GM23338 (cell line): ENCODE data around the gene REG4. TPM values are rescaled to one million over a fixed set of nuclear protein-coding genes. Genes with fewer than 3 reads are reported as not detected.

Experiments
- ATAC-seq: fragments of 200-7000 bp; cut with Tn5 transposase; 3 replicates; pipeline ENCODE4 v1.9.1; 2020
- DNase-seq: peaks from one replicate; pipeline ENCODE4 v3.0.0-alpha.2; 2015; ENCODE audit warnings: low spot score
- H2AFZ ChIP-seq: fragments of 200-600 bp; sonication (generic); 2 replicates; pipeline ENCODE4 v1.8.0; 2016; ENCODE audit warnings: antibody characterized with exemption, mild to moderate bottlenecking, moderate library complexity
- H3F3A ChIP-seq: fragments of 200-600 bp; sonication (generic); replicated peaks from 2 replicates; pipeline ENCODE4 v1.8.0; 2017; ENCODE audit warnings: antibody characterized with exemption, mixed run types, low read depth
- H3K27ac ChIP-seq: fragments of 200-600 bp; sonication (generic); 2 replicates; pipeline ENCODE4 v1.6.1; 2016; ENCODE audit warnings: low read depth
- H3K27me3 ChIP-seq: fragments of 200-600 bp; sonication (generic); 2 replicates; pipeline ENCODE4 v1.8.0; 2016; ENCODE audit warnings: mild to moderate bottlenecking, mixed run types, moderate library complexity; ENCODE audit not compliant: insufficient read depth
- H3K36me3 ChIP-seq: fragments of 200-600 bp; sonication (generic); 2 replicates; pipeline ENCODE4 v1.8.0; 2016; ENCODE audit warnings: mild to moderate bottlenecking; ENCODE audit not compliant: insufficient read depth
- H3K4me1 ChIP-seq: fragments of 200-600 bp; sonication (generic); 2 replicates; pipeline ENCODE4 v1.8.0; 2016; ENCODE audit warnings: mild to moderate bottlenecking, moderate library complexity; ENCODE audit not compliant: insufficient read depth
- H3K4me2 ChIP-seq: fragments of 200-600 bp; sonication (generic); 2 replicates; pipeline ENCODE4 v1.7.1; 2017; ENCODE audit warnings: mixed run types
- H3K4me3 ChIP-seq: fragments of 200-600 bp; sonication (generic); 2 replicates; pipeline ENCODE4 v1.6.1; 2016; ENCODE audit warnings: mixed run types
- H3K79me2 ChIP-seq: fragments of 200-600 bp; sonication (generic); replicated peaks from 2 replicates; pipeline ENCODE4 v1.8.0; 2017; ENCODE audit warnings: mild to moderate bottlenecking; ENCODE audit not compliant: insufficient read depth
- H3K9me2 ChIP-seq: fragments of 200-600 bp; sonication (generic); 2 replicates; pipeline ENCODE4 v1.8.0; 2017; ENCODE audit not compliant: insufficient read depth
- H4K20me1 ChIP-seq: fragments of 200-600 bp; sonication (generic); replicated peaks from 2 replicates; pipeline ENCODE4 v1.8.0; 2017; ENCODE audit warnings: mild to moderate bottlenecking; ENCODE audit not compliant: insufficient read depth
- H3K27ac Mint-ChIP-seq: 2 replicates; pipeline ENCODE4 v1.8.0; 2020; ENCODE audit warnings: inconsistent platforms, mild to moderate bottlenecking, moderate library complexity, mixed read lengths
- H3K27me3 Mint-ChIP-seq: 3 replicates; pipeline ENCODE4 v1.8.0; 2022; ENCODE audit warnings: low read depth, mild to moderate bottlenecking, moderate library complexity, mixed read lengths, inconsistent platforms; ENCODE audit not compliant: insufficient read depth, poor library complexity
- H3K36me3 Mint-ChIP-seq: 3 replicates; pipeline ENCODE4 v1.8.0; 2021; ENCODE audit warnings: low read depth, mild to moderate bottlenecking, inconsistent platforms, moderate library complexity, mixed read lengths
- H3K4me1 Mint-ChIP-seq: 3 replicates; pipeline ENCODE4 v1.8.0; 2020; ENCODE audit warnings: mild to moderate bottlenecking, inconsistent platforms, mixed read lengths
- H3K4me3 Mint-ChIP-seq: 3 replicates; pipeline ENCODE4 v1.8.0; 2021; ENCODE audit warnings: moderate library complexity, mild to moderate bottlenecking, inconsistent platforms, mixed read lengths
- H3K9me3 Mint-ChIP-seq: 3 replicates; pipeline ENCODE4 v1.8.0; 2020; ENCODE audit warnings: moderate library complexity, mild to moderate bottlenecking, inconsistent platforms, mixed read lengths
- EZH2 ChIP-seq: fragments of 200-600 bp; sonication (generic); IDR thresholded peaks from one replicate; pipeline ENCODE4 v1.8.0; 2017; ENCODE audit warnings: antibody characterized with exemption, mild to moderate bottlenecking, low read depth; ENCODE audit not compliant: unreplicated experiment
- JUNB ChIP-seq: IDR thresholded peaks from one replicate; pipeline ENCODE4 v1.6.1; 2016; ENCODE audit warnings: antibody characterized with exemption; ENCODE audit not compliant: unreplicated experiment
- POLR2AphosphoS5 ChIP-seq: IDR thresholded peaks from 2 replicates; pipeline ENCODE4 v1.6.1; 2016; ENCODE audit warnings: antibody characterized with exemption, low read depth
- STAT1 ChIP-seq: IDR thresholded peaks from one replicate; pipeline ENCODE4 v1.6.1; 2016; ENCODE audit warnings: antibody characterized with exemption; ENCODE audit not compliant: unreplicated experiment
- ZNF114 ChIP-seq: fragments of 250-450 bp; sonication (Bioruptor Pico); IDR thresholded peaks from 2 replicates; pipeline ENCODE4 v1.5.0; 2020; ENCODE audit warnings: mild to moderate bottlenecking, moderate library complexity
- ZNF331 ChIP-seq: fragments of 250-450 bp; sonication (Bioruptor Pico); IDR thresholded peaks from 2 replicates; pipeline ENCODE4 v1.5.0; 2020; ENCODE audit warnings: low read depth, mild to moderate bottlenecking, moderate library complexity
- polyA plus RNA-seq: library from polyadenylated mRNA; unstranded; fragments of >200 nt; fragmentation: Nextera tagmentation; extraction: Ambion mirVana; gene quantifications from 2 replicates; pipeline ENCODE4 v1.2.1, GENCODE V29; 2016
- total RNA-seq: library from RNA; depleted of rRNA; stranded (reverse); fragments of >200 nt; shearing (Covaris generic); gene quantifications from 2 replicates; pipeline ENCODE4 v1.2.3, GENCODE V29; 2014; rRNA removed
- TF ChIP-seq, protein P1 (sequence below): IDR thresholded peaks from 2 replicates; pipeline ENCODE4 v1.6.1; 2016; ENCODE audit warnings: antibody characterized with exemption
- TF ChIP-seq, protein P2 (sequence below): fragments of 250-450 bp; sonication (Bioruptor Pico); IDR thresholded peaks from 2 replicates; pipeline ENCODE4 v1.5.0; 2020; ENCODE audit warnings: mild to moderate bottlenecking, moderate library complexity

The REG4 gene
- total and polyA plus RNA-seq, 2 experiments from 2014 or later = not detected

DNA sequence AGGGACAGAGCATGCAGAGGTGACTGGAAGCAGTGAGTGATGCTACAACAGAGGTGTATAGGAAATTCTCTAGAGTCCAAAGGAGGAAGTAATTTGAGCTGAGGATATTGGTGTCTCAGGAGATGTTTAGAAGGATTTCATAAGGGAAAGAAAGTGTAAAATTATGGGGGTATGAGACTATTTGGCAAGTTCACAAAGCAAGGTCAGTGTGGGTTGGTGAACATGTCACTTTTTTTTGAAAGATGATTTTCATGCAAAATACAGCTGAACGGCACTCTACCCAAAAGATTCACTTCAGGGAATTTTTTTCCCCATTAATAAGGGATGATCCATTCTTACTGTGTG, 66.7 kb downstream of the REG4 start:
- Histone ChIP-seq H3K4me1 (peaks cover 23% of the 10 kb centered on the region), H3K4me2 (no peak overlapping the region), H3K79me2 (no peaks in the 10 kb centered on the region), H3K27me3 (no peaks in the 10 kb centered on the region), H3K9me2 (no peaks in the 10 kb centered on the region), H2AFZ (no peak overlapping the region), H3K36me3 (peaks cover 12% of the 10 kb centered on the region), H3F3A (peaks cover 38% of the 10 kb centered on the region), H3K4me3 (no peak overlapping the region), H3K27ac (0 out of 2 replicates have a peak overlapping the region, but pooled peaks have one; percentile 4), H4K20me1 (peaks cover 5% of the 10 kb centered on the region)
- DNase-seq (no peak), ATAC-seq (no peak)
- H3K27me3 Mint-ChIP-seq = peaks cover 16% of the 10 kb centered on the region
- H3K36me3 Mint-ChIP-seq = peaks cover 55% of the 10 kb centered on the region
- H3K27ac Mint-ChIP-seq = peak overlapping the region; percentile 4; the same call in 1 of the 2 replicates
- H3K4me3 Mint-ChIP-seq = no peak overlapping the region; the same call in 2 of the 3 replicates
- no peaks in the 10 kb centered on the region for H3K9me3 Mint-ChIP-seq
- peaks cover 42% of the 10 kb centered on the region for H3K4me1 Mint-ChIP-seq
- TF ChIP-seq JUNB (no peak), ZNF114 (CRISPR knock-in tag) (no peak), EZH2 (no peak), STAT1 (no peak), POLR2AphosphoS5 (peak; percentile 39; the same call in 1 of the 2 replicates), ZNF331 (CRISPR knock-in tag) (no peak)
- TF ChIP-seq, protein P1, sequence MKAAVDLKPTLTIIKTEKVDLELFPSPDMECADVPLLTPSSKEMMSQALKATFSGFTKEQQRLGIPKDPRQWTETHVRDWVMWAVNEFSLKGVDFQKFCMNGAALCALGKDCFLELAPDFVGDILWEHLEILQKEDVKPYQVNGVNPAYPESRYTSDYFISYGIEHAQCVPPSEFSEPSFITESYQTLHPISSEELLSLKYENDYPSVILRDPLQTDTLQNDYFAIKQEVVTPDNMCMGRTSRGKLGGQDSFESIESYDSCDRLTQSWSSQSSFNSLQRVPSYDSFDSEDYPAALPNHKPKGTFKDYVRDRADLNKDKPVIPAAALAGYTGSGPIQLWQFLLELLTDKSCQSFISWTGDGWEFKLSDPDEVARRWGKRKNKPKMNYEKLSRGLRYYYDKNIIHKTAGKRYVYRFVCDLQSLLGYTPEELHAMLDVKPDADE = no peak
- TF ChIP-seq, protein P2, sequence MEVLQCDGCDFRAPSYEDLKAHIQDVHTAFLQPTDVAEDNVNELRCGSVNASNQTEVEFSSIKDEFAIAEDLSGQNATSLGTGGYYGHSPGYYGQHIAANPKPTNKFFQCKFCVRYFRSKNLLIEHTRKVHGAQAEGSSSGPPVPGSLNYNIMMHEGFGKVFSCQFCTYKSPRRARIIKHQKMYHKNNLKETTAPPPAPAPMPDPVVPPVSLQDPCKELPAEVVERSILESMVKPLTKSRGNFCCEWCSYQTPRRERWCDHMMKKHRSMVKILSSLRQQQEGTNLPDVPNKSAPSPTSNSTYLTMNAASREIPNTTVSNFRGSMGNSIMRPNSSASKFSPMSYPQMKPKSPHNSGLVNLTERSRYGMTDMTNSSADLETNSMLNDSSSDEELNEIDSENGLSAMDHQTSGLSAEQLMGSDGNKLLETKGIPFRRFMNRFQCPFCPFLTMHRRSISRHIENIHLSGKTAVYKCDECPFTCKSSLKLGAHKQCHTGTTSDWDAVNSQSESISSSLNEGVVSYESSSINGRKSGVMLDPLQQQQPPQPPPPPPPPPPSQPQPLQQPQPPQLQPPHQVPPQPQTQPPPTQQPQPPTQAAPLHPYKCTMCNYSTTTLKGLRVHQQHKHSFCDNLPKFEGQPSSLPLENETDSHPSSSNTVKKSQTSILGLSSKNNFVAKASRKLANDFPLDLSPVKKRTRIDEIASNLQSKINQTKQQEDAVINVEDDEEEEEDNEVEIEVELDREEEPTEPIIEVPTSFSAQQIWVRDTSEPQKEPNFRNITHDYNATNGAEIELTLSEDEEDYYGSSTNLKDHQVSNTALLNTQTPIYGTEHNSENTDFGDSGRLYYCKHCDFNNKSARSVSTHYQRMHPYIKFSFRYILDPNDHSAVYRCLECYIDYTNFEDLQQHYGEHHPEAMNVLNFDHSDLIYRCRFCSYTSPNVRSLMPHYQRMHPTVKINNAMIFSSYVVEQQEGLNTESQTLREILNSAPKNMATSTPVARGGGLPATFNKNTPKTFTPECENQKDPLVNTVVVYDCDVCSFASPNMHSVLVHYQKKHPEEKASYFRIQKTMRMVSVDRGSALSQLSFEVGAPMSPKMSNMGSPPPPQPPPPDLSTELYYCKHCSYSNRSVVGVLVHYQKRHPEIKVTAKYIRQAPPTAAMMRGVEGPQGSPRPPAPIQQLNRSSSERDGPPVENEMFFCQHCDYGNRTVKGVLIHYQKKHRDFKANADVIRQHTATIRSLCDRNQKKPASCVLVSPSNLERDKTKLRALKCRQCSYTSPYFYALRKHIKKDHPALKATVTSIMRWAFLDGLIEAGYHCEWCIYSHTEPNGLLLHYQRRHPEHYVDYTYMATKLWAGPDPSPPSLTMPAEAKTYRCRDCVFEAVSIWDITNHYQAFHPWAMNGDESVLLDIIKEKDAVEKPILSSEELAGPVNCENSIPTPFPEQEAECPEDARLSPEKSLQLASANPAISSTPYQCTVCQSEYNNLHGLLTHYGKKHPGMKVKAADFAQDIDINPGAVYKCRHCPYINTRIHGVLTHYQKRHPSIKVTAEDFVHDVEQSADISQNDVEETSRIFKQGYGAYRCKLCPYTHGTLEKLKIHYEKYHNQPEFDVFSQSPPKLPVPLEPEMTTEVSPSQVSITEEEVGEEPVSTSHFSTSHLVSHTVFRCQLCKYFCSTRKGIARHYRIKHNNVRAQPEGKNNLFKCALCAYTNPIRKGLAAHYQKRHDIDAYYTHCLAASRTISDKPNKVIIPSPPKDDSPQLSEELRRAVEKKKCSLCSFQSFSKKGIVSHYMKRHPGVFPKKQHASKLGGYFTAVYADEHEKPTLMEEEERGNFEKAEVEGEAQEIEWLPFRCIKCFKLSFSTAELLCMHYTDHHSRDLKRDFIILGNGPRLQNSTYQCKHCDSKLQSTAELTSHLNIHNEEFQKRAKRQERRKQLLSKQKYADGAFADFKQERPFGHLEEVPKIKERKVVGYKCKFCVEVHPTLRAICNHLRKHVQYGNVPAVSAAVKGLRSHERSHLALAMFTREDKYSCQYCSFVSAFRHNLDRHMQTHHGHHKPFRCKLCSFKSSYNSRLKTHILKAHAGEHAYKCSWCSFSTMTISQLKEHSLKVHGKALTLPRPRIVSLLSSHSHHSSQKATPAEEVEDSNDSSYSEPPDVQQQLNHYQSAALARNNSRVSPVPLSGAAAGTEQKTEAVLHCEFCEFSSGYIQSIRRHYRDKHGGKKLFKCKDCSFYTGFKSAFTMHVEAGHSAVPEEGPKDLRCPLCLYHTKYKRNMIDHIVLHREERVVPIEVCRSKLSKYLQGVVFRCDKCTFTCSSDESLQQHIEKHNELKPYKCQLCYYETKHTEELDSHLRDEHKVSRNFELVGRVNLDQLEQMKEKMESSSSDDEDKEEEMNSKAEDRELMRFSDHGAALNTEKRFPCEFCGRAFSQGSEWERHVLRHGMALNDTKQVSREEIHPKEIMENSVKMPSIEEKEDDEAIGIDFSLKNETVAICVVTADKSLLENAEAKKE (CRISPR knock-in tag) = no peak

Other genes with a start within 250 kb of the REG4 start
- gene ZNF697, start 163.2 kb downstream of the REG4 start, total RNA-seq = 30.4 and 32.0 TPM in 2 replicates
- gene ZNF697, start 163.2 kb downstream of the REG4 start, polyA plus RNA-seq = 5.2 and 5.4 TPM in 2 replicates
- 816 and 885 TPM in 2 replicates for gene PHGDH, start 99.5 kb downstream of the REG4 start, total RNA-seq
- gene PHGDH, start 99.5 kb downstream of the REG4 start, polyA plus RNA-seq = 612 and 652 TPM in 2 replicates
- gene HMGCS2, start 42.6 kb downstream of the REG4 start, total RNA-seq = not detected in 2 replicates
- not detected in 2 replicates for gene HMGCS2, start 42.6 kb downstream of the REG4 start, polyA plus RNA-seq
- gene ADAM30, start 85.1 kb upstream of the REG4 start, total RNA-seq = not detected in 2 replicates
- gene ADAM30, start 85.1 kb upstream of the REG4 start, polyA plus RNA-seq = not detected in 2 replicates